ENCODE data around the gene IRF4.

The IRF4 gene

DNA sequence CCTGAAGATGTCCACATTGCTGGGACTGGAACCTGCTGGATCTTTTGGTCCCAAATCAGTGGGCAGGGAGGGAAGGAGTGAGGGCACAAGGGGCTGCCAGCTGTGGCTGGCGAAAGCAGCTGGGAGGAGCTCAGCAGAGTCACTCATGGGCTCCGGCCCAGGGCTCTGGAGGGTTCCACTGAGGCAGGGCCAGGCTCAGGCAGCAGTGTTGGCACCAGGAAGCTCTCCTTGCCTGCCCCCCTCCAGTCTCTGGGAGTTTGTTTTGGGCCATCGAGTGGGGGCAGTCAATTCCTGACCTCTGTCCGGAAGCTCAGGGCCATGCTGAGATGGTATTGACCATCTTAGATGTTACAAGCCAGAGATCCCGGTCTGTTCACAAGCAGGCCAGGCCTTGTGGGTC is 39.1 kb upstream of the IRF4 start:
- no peak for DNase-seq
- H3K4me3 Mint-ChIP-seq = no peak overlapping the region
- peaks cover 97% of the 10 kb centered on the region for H3K9me3 Mint-ChIP-seq
- no peak overlapping the region for H3K27ac Mint-ChIP-seq
- H3K36me3 Mint-ChIP-seq (ENCODE audit: low read depth) = peaks cover 16% of the 10 kb centered on the region
- H3K27me3 Mint-ChIP-seq (ENCODE audit: low read depth, poor library complexity) = no peaks in the 10 kb centered on the region
- no peak for TF ChIP-seq CTCF (IDR thresholded peaks at IDR 0.05)
- peaks cover 41% of the 10 kb centered on the region for H3K4me1 Mint-ChIP-seq

GRCh38 chr6:352896-353470 is 38.6 kb upstream of the IRF4 start:
- no peak for DNase-seq
- H3K4me1 Mint-ChIP-seq = peaks cover 41% of the 10 kb centered on the region
- H3K4me3 Mint-ChIP-seq = no peak overlapping the region
- H3K36me3 Mint-ChIP-seq (ENCODE audit: low read depth) = peaks cover 13% of the 10 kb centered on the region
- peak overlapping the region; percentile 56 for H3K27ac Mint-ChIP-seq
- H3K9me3 Mint-ChIP-seq = peaks cover 97% of the 10 kb centered on the region
- no peaks in the 10 kb centered on the region for H3K27me3 Mint-ChIP-seq (ENCODE audit: low read depth, poor library complexity)
- no peak for TF ChIP-seq CTCF (IDR thresholded peaks at IDR 0.05)

GRCh38 chr6:353642-354614 is 37.6 kb upstream of the IRF4 start:
- no peak for TF ChIP-seq CTCF (IDR thresholded peaks at IDR 0.05)
- H3K4me3 Mint-ChIP-seq = no peak overlapping the region
- H3K36me3 Mint-ChIP-seq (ENCODE audit: low read depth) = peaks cover 5% of the 10 kb centered on the region
- H3K4me1 Mint-ChIP-seq = peaks cover 41% of the 10 kb centered on the region
- H3K9me3 Mint-ChIP-seq = peaks cover 98% of the 10 kb centered on the region
- no peaks in the 10 kb centered on the region for H3K27me3 Mint-ChIP-seq (ENCODE audit: low read depth, poor library complexity)
- DNase-seq = no peak
- peak overlapping the region; percentile 56 for H3K27ac Mint-ChIP-seq

DNA sequence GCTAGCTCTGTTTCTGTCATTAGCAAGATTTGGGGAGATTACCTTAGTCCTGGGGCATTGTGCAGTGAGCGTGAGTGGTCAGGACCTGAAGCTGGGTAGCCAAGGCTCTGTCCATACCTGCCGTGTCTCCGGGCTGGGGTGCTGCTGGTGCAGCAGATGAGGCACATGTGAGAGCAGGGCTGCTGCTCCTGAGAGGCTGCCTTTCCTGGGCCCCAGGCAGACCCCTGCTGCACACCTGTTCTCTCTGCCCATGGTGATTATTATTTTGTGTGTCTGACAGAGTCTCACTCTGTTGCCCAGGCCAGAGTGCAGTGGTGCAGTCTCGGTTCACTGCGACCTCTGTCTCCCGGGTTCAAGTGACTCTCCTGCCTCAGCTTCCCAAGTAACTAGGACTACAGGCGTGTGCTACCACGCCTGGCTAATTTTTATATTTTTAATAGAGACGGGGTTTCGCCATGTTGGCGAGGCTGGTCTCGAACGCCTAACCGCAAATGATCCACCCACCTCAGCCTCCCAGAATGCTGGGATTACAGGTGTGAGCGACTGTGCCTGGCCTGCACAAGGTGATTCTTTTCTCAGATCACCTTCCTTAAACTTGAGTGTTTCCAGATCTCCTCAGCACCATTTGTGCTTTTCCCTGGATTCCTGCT is 36.8 kb upstream of the IRF4 start:
- no peak overlapping the region for H3K27ac Mint-ChIP-seq
- no peaks in the 10 kb centered on the region for H3K36me3 Mint-ChIP-seq (ENCODE audit: low read depth)
- H3K27me3 Mint-ChIP-seq (ENCODE audit: low read depth, poor library complexity) = no peaks in the 10 kb centered on the region
- TF ChIP-seq CTCF (IDR thresholded peaks at IDR 0.05) = no peak
- no peak overlapping the region for H3K4me3 Mint-ChIP-seq
- peaks cover 98% of the 10 kb centered on the region for H3K9me3 Mint-ChIP-seq
- H3K4me1 Mint-ChIP-seq = peaks cover 41% of the 10 kb centered on the region
- no peak for DNase-seq

- Mint-ChIP-seq H3K27ac (no peak overlapping the region), H3K4me3 (no peak overlapping the region), H3K4me1 (peaks cover 41% of the 10 kb centered on the region), H3K9me3 (peaks cover 98% of the 10 kb centered on the region), H3K27me3 (ENCODE audit: low read depth, poor library complexity) (no peaks in the 10 kb centered on the region), H3K36me3 (ENCODE audit: low read depth) (no peaks in the 10 kb centered on the region)
- no peak for TF ChIP-seq CTCF (IDR thresholded peaks at IDR 0.05)
- no peak for DNase-seq
Observed at GRCh38 chr6:355373-356208, 36.0 kb upstream of the IRF4 start.
